Nucleus accumbens (tissue), 56 donors: ENCODE results near the gene ACP1.

Experiments
- DNase-seq, 56 donors: peaks; one replicate each; lab custom pipeline; 2025; lab: John Stamatoyannopoulos, UW

ACP1 gene

DNA sequence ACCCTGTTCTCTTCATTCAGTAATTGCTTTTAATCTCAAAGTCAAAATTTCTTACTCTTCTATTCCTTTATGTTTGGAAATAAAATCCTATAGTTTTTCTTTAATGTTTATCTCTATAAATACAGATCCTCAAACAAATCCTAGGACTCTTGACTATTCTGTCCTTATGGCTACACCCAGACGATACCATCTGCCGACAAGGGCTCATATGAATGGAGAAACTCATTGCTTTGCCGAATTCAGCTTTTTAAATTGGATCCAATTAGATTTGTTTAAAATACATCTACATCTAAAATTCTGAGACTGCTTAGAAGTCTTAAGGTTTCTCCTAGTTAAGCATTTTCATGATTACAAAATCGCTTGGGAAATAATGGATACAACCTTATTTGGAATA, 14.2 kb downstream of the ACP1 start:
- DNase-seq, result no peak

DNA sequence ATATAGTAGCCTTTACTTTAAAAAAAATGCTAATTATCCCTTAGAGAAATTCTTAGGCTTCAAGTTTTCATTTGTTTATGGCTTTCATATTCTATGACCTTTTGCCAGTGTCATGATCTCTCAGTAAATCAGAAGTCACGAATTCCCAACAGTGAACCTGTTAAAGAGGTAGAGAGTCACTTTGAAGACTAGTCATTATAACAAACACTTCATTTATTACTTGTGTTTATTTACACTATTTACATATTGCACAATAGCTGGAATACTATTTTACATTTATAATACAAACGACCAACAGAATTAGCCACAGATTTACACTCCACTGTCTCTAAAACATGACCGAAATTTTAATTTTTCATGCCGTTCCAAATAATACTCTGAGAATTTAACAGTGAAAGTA, 14.6 kb downstream of the ACP1 start:
- no peak for DNase-seq

DNA sequence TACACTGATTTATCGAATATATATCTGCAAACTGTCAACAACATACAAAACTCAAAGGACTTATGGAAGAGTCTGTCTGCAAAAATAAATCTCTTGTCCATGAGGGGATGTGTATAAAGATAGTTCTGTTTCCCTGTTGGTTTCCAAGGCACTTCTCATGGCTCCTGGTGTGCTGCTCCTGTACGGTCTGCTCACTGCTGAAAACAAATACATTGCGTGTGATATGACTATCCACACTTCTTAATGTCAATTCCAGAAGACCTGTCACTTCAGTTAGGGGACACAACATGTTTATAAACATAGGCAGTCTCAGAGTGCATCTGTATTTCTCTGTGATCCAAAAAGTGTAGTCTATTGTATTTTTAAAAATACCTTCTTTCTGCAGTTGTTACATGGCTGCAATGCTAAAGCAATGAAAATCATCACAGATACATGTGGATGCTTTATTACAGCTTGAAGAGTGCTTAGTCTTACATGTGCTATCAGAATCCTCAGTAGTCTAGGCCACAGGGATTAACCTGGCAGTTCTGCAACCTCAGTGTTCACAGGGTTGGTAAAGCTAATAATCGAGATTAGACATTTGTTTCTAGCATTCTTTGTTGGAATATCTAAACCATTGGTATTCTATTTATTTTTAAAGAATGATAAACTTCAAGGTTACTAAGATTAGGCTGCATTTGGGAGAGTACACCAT, 15.4 kb downstream of the ACP1 start:
- DNase-seq, result no peak

DNA sequence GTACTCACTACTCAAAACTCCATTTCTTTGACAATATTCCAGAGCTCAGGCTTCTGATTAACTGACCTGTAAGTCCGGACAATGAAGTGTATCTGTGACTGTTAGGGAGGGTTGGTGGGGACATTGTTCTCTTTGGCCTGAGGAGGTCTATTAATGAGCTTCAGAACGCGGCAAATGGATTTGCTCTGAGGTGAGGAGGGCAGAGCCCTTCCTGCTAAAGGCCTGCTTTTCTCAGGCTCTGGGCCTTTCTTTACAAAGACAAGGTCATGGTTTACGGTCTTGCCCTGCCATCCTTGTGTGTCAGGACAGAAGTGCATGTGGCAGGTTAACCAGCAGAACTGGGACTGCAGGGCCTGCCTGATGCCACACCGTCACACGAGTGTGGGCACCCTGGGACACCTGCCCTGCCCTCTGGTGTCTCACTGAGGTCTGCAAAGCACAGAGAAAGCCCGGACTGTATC, 15.9 kb downstream of the ACP1 start:
- DNase-seq, result no peak

DNA sequence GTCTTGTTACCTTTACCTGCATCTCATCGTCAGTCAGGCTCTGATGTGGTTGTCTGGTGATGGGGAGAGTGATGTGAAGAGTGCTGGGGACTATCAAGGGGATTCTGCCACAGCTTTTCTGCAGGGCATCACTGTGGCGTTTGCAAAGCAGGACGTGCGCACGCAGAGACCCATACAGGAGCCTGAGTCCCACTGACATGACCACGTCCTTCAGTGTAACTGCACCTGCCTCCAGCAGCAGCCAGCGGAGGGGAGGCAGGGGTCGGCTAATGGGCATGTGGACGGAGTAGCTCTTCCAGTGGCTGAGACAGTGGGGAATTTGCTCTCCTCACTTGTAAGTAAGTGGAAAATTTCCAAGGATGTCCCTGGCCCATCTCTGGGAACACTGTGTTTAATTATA, 16.6 kb downstream of the ACP1 start:
- no peak for DNase-seq

DNA sequence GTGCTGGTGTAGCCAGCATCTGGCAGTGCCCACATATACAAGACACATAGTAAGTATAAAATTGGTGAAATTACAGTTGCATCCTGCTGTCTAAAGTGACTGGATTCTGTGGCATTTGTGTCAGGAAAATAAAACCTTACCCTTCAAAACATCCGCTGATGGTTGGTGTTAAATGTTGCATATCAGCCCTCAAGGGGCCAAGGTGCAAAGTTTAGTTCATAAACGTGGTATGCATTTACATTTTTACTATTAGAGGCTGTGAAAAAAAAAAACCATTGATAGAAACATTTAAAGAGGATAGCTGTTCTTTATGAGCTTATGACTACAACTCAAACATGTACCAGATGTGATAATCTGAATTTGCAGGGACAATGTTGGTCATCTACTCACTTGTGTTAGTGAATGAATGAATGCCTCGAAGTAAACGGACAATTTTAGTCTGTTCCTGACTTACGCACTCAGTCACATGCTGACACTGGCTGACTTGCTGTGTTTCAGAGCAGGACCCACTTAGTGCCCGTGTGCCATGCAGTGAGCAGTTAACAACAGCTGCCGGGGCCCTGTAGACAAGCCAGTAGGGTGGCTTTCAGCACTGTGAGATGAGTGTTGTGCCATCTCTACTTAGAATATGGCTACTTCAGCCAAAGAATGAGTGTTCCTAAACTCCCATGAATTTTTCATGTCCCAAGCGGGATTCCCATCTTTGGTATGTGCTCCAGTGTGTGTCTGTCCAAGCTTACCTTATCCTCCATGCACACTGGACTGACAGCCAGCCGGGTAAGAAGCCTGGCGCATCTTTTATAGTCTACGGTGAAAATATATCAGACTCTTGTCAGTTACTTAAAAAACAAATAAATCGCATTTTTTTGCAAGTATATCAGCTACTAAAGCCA, 17.9 kb downstream of the ACP1 start:
- no peak for DNase-seq

DNA sequence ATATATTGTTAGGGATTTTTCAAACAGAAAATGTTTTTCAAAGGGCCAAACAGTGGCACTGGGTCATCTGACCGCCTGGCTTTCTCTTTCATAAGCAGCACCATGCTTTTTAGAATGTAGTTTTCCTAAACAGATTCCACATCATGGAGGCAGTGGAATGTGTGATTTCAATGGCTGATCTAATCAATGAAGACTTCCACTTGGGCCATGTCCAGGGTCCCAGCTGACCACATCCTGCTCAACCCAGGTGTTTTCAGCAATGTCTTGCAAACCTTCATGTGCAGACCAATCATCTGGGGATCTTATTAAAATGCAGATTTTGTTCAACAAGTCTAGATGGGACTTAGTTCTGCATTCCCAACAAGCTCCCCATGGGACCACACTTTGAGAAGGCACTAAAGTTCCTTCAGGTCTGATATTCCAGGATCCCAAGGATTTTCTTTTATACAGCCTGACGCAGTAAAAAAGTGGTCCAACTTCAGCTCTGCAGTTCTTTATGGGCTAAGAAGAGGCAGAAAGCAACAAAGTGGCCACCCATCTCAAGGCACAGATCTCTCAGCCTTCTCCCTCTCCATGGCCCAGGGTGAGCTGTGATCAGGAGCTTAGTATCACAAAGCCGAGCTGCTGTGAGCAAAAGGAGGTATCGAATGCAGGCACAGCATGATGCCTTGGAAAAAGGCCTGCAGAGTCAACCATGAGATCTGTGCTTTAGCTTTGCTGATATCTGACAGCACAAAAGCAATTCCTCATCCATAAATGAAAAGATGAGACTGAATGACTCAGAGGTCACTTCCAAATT, 19.4 kb downstream of the ACP1 start:
- no peak for DNase-seq

DNA sequence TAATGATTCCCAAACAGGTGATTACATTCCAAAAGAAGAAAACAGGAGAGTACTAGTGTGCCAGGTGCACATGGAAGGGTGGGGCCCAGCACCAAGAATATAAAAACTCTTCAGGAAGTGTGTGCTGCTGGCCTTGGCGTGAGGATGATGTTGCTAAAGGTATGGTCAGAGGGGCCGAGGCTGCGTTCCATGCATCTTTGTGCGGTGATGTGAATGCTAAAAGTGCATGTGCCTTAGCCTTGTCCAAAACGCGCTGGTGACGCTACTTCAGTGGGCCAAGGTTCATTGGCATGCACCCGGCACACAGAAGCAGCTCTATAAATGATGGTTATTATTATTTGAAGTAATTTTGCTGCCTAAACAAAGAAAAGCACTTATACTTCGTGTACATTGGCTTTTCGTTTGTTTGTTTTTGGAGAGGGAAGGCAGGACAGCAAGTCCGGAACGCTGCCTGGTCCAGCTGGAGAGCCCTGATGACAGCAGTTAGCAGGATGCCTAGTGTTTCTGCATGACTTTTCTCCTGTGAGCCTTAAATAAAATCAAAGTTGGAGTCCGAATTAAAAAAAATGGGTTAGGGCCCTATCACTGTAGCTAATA, 20.2 kb downstream of the ACP1 start:
- no peak for DNase-seq

DNA sequence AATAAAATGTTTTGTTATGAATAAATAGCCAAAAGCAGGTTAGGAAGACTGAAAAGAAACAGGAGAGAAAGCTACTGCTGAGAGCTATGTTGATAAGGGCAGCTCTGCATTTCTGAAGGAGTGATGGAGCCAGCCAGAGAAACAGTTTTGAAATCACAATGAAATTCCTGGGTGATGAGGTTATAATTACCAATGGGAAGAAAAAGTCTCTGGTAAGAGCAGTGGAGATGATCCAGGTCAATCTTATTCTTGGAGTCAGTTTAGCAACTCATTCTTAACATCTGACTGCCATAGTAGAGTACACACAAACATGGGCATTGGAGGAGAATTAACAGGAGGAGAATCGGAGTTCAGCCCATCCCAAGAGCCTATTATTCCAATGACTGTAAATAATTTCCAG, 20.8 kb downstream of the ACP1 start:
- DNase-seq, result no peak

DNA sequence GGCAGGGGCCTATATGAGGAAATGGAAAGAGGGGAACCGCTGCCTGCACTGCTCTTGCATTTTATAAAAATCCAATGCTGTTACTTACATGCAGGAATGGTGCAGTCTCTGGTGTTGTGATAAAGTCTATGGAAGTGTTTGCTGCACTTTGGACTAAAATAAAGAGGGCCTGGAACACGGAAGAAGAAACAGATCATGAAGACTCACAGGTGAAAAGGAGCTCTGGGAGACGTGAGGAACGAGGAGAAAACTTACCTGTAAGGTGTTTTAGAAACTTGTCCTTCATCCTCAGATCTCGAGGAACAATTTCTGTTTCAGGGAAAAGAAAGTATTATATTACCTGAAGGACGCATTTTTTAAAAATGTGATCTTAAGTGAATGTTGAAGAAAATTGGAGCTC, 21.3 kb downstream of the ACP1 start:
- DNase-seq, result no peak

DNA sequence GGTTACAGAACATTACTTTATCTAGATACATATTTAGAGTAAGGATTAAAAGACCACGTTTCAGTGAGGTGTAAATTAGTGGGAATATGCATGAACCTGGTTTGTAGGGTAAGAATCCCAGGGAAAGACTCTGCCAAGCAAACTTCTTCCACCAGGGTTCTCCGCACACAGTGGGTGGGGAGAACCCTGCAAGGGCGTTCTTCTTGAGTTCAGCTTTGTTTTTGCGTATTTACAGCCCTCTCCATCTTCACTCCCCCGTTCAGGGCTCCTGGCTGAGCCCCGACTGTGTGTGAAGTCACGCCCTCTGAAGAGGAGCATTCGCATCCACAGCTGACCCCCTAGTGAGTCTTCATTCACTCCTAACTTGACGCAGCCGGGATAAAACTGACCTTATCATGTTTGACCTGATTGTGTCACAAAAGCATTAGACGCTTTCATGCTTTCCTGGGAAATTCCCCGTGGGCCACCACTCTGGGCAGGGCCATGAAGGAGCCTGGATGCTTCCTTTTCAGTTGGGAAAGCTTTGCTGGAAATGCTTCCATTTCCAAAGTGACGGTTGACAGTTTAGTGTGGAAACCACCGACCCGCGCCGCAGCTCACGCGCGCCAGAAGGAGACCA, 22.1 kb downstream of the ACP1 start:
- DNase-seq, result no peak

DNA sequence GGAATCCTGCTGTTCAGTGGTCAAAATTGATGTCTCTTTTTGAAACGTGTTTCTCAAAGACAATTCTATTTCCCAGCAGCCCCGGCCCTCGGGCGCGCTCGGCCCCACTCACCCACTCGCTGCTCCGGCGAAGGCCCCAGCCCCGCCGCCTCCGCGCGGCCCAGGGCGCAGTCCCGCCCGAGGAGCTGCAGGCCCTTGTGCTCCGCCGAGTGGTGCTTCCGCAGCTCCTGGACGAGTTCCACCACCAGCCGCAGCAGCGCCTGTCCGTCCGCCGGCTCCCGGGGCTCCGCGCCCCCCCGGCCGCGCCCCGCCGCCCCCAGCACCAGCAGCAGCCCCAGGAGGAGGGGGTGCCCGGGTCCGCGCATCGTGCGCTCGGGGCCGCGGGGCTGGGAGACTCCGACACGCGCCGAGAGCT, 22.7 kb downstream of the ACP1 start:
- DNase-seq, result no peak

DNA sequence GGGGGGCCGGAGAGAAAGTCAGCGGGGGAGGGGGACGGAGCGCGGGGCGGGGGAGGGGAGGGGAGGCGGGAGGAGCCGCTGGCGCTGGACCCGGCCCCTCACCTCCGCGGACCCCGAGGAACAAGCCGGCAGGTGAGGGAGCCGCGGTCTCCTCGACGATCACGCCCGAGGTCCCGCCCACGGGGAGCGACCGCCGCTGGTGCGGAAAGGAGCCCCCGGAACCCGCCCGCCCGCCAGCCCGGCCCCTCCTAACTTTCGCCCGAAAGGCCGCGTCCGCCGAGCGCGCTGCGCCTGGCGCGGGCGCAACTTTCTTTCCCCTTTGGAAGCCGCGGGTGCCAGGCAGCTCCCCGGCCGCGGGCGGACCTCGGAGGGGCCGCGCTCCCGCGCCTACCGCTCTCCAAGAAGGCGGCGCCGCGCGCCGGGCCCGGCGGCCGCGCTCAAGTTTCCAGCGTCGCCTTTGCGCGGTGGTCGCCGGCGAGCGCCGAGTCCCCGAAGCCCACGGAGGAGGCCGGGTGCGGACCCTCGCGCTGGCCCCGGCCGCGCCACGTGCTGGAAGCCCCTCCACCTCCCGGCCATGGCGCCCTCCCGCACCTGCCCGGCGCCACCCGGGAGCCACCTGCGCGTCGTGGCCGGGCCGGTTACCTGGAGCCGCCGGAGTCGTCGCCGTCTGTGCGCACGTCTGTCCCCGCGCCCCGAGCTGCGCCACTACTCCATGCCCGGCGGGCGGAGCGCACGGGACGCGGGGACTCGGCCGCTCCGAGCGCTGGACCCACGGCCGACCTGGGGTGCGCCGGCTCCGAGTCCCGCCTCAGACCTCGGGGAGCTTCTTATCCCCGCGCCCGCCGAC, 23.4 kb downstream of the ACP1 start, which contains the start of gene ALKAL2:
Gene ALKAL2 (minus strand): TSS at position 181 of the 847 bp plus-strand sequence. CDS start 256 bp downstream, outside the sequence.
- peak in 1 of 56 donors; percentile 35 for DNase-seq

DNA sequence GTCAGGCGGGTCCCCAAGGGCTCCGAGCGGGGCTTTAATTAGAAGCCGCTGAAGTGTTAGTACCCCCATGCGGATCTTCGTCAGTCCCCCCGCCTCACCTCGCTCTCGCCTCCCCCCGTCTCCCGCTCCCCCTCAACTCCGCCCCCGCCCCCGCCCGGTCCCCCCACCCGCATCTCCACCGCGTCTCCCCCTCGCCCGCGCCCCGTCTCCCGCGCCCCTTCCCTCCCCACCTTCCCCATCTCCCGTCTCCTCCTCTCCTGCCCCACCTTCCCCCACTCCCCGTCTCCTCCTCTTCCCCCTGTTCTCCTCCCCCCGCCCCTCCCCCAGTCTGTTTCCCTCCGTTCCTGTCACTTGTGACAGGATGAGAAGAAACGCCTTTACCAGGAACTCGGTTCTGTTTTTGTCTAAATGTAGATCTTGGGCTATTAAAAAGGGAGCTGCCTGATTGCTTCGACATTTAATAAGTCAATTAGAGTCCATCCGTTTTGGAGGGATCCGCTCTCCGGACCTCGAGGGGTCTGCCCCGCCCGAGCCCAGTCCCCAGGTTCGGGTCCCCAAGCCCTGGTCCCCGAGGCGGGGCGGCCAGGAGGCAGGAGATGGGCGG, 24.1 kb downstream of the ACP1 start:
- peak in 7 of 56 donors; percentile 21 to 69 (median 35) for DNase-seq

DNA sequence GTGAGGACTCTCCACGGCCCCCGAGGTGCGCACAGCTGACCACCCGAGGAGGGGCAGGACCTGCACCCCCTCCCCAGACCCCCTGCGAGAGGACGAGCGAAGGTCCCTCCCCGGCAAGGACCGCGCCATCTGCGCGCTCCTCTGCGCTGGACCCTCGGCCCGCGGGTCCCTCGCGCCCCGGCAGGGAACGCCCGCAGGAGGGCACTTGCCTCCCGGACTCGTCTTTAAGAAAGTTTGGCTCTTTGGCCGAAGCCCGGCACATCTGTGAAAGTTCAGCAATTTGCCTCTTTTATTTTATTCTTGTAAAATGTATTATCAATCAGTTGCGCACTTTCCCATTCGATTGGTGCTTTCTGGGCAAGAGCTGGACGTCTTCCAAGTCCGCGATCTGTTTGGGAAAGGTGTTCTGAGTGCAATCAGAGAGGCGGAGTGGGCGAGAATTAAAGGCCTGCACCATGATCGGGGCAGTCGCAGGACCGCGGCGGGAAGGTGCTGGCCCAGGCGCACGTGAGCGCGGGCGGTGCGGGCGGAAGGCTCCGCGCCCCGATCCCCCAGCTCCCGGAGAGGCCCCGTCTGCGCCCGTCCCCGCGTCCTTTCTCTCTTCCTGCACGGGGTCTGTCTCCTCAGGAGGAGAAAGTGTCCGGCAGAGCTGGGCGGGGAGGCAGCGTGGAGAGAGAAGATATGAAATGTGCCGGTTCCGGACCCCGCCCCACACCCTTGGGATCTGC, 24.8 kb downstream of the ACP1 start:
- peak in 10 of 56 donors; percentile 9 to 53 (median 38) for DNase-seq

DNA sequence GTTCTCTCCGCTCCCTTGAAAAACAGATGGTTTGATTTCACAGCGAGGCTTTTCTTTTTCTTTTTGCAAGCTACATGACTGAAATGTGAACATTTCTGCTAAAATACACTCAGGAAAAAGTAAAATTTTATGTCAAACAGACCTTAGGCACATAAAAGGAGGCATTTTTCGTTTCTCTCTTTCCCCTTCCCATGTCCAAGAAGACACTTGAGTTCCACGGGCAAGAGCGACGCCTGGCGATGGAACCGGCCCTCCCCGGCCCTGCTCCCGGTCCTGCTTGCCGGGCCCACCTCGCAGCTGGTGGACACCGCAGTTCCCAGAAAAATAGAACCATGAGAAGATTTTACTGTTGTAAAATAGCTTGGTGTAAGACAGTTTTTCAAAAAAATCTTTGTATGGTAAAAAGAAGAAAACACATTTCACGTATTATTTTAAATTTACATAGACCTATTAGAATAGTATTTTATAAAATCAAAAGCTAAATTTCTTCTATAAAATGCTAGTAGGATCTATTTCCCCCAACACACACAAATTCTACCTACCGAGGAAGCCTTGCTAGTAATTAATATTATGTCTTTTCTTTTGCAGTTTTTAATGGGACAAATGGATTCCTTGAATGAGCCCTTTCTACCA, 25.5 kb downstream of the ACP1 start:
- peak in 52 of 56 donors; percentile 4 to 85 (median 62) for DNase-seq

DNA sequence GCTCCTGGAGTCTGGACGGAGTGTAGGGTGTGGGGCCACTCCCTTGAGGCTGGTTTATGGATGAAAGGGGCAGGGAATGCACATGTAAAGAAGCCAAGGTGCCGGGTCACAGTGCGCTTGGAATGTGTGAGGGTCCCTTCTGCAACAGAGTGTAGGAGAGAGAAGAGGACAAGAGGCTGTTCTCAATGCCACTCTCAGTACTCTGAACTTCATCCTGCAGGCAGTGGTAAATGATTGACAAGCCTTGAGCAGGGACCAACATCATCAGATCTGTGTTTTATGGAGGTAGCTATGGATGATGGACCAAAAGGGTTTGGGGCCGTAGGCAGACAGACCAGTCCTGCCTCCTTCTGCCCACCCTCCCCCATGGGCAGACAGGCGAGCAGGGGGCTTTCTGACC, 30.3 kb downstream of the ACP1 start:
- no peak for DNase-seq
